ENCODE measurements around the gene AIG1.

DNA sequence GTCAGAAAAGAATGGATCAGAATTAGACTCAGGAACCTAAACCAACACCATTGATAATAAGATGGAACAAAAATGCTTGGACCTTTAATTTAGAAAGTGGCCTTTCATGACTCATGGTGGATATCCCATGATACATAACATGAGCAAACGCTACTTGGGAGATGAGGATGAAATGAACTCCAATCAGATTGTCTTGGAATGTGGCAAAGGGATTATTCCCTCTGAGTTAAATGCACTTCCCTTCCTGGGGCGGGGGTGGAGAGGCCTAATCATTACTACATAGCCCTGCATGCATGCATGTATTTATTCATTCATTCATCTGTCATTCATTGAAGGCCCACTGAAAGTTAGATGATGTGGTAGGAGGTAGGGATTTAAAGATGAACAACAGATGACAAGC is 174.0 kb downstream of the AIG1 start:
- no peak for TF ChIP-seq CTCF (IDR thresholded peaks at IDR 0.05; ENCODE audit: insufficient read depth, low read depth, low read length)
- TF ChIP-seq EZH2 (IDR thresholded peaks at IDR 0.05; ENCODE audit: insufficient read depth, low read length): no peak
